HG02840 (cell line): ENCODE measurements around the gene OPRM1.

Source experiments
- ATAC-seq: cut with Tn5 transposase; IDR thresholded peaks from one replicate; pipeline ENCODE4 v1.9.1; 2021; ENCODE audit warnings: mild to moderate bottlenecking, moderate library complexity, moderate number of reproducible peaks; ENCODE audit not compliant: unreplicated experiment, low FRiP score

OPRM1 gene

DNA sequence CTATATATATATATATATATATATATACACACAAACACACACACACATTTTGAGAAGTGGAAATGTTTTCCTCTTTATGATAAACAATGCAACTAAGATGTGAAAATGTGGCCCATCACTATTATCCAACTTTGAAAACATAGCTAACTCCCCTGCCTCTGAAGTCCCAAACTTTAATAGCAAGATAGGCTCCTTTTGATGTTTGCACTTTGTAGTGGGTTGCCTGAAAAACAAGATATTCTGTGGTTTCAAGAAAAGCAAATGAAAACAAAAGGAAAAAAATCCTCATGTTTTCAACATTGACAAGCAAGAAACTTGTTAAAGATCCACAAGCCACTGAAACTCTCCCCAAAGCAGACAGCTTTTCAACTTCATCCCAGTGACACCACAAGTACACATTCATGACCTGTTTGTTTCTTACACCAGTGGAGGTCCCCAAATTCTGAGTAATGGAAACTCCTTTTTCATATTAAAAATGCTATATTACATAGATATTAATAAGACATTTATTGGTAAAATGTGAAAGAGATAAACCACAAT, 227.6 kb downstream of the OPRM1 start:
- ATAC-seq = no peak

DNA sequence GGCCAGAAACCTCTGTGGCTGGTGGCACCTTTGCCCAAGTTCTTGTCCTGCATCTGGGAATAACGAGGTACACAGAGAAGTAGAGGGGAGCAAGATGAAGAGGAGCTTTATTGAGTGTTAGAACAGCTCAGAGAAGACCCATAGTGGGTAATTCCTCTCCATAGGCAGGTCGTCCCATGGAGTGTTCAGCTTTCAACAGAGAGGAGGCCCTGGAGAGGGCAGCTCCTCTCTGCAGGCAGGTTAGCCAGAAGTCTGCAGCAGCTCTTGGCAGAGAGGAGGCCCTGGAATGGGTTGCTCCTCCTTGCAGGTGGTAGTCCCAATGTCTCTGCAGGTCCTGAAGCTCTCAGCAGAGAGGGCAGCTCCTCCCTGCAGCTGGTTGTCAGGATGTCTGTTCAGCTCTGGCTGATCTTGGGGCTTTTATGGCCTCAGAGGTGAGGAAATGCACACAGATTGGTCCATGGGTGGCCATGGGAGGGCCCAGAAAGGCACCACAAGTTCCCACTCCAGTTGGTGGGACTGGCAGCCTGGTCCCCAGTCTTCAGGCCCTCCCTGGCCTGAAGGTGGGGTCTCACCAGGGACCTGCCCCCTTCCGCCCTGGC, 228.6 kb downstream of the OPRM1 start:
- no peak for ATAC-seq

DNA sequence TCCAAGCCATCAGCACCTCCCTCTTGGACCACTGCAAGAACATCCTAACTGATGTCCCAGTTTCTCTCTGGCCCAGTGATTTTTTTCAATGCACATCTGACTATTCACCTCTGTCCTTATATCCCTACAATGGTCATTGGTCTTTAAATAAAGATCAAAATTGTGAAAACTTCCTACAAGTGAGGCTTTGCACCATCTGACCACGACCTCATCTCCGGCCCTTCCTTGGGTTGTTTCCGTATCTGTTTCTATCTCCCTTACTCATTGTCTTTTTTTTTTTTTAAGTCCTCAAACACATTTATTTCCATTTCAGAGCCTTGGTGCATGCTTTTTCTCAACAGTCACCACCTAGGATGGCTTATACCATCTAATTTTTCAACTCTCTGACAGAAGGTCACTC, 229.4 kb downstream of the OPRM1 start:
- no peak for ATAC-seq

DNA sequence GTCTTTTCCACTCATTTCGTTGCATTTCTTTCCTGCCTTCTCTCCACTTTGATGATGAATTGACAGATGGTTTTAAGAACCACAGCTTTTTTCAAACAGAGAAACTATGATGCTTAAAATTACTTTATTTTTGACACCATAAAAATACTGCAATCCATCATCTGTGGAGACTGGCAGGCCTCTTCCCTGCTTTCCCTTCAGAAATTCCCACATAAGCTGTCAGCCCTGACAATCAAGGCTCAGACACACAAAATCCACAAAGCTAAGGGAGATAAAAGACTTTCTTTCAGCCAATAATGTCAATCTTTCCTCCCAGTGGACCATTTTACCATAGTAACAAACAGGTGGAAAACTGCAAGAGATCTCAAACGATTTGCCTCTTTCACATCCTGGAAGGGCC, 235.1 kb downstream of the OPRM1 start:
- no peak for ATAC-seq

DNA sequence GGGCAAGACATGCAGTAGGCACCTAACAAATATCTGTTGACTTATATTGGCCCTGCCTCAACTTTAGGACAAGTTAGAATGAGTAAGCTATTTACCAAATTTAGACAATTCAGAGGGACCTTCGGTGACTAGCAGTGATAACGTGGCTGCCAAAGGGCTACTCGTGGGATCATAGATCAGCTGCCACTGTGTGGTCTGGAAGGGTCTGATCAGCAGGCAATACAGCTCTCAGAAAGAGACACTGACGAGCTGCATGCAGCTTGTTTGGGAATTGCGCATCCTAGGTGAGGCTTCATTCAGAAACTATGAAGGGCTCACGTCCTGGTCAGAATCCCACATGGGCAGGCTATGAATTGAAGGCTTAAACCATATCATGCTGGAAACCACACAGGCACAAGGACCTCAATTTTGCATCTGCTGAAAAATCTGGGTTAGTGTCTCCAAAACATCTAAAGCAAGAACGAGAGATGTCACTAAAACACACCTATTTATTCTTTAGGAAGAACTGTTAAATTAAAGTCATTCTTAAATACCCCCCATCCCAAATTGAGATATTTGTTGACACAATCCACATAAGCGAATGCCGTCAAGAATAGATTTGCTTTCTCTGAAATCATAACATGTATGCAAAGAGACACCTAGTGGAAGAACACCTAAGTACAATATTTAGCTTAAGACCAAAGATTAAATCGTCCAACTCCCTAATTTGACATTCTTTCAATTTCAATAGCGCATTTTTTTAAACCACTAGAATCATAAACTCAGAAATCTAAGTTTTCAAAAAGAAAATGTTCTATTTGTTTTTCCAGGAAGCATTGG, 238.0 kb downstream of the OPRM1 start:
- ATAC-seq = no peak

DNA sequence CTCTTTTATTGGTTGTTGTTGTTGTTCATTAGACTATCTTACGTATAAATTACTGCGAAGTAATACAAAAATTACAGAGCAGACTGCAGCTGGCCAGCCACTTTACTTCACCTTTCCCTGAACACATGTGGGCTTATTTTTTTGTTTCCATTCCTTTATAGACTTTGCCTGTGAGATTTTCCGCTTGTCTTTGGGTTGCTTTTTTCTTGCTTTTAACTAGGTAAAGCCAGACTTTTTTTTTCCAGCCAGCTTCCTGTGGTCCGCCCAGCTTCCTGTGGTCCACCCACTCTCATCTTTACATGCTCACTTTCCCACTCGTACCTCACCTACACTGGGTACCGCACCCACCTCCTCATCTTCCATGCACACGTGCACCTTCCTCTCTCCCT, 238.6 kb downstream of the OPRM1 start:
- ATAC-seq = no peak

DNA sequence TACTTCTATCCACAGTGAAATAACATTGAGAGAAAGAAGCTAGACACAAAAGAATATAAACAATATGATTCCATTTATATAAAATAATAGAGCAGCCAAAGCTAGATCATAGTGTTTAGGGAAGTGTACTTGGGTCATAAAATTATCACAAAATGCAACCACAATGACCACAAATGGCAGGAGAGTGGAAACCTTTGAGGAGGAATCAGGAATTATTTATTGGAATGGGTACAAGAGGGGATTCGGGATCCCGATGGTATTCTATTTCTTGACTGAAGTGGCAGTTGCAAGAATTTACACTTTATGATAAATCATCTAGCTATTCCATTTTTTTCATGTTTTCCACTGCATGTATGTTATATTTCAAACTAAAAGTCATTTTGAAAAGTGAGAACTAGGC, 241.5 kb downstream of the OPRM1 start:
- no peak for ATAC-seq

DNA sequence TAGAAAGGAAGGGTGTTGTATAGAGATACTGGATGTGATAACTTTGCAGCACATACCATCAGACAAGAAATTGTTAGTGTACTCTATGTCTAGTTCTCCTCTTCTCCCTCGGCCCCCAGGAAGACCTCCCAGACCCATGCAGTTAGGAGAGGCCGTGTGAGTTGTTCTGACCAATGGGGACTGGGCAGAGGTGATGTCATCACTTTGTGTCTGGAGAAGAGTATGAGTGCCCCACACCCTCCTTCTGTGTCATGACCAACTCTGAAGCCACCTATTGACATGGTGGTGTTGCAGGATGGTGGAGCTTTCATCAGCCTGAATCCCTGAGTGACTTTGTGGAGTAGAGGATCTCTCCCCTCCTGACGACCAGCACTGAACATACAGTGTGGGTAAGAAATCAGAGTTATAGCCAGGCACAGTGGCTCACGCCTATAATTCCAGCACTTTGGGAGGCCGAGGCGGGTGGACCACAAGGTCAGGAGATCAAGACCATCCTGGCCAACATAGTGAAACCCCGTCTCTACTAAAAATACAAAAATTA, 245.3 kb downstream of the OPRM1 start:
- ATAC-seq = no peak

DNA sequence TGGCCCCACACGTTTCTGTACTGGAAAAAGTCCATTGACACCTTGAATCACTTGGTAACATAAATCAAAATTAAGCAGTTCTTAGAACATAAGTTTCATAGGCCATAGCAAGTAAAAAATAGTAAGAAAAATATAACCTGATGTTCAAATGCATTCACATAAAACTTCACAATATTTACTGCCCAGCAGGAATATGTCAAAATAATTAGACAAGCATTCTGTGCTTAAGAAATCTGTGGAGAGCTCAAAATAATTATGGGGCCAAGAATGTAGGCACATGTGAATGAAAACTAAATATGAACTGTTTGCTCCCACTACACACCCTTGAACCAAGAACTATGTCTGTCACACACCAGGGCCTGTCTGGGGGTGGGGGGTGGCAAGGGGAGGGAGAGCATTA, 246.8 kb downstream of the OPRM1 start:
- no peak for ATAC-seq

DNA sequence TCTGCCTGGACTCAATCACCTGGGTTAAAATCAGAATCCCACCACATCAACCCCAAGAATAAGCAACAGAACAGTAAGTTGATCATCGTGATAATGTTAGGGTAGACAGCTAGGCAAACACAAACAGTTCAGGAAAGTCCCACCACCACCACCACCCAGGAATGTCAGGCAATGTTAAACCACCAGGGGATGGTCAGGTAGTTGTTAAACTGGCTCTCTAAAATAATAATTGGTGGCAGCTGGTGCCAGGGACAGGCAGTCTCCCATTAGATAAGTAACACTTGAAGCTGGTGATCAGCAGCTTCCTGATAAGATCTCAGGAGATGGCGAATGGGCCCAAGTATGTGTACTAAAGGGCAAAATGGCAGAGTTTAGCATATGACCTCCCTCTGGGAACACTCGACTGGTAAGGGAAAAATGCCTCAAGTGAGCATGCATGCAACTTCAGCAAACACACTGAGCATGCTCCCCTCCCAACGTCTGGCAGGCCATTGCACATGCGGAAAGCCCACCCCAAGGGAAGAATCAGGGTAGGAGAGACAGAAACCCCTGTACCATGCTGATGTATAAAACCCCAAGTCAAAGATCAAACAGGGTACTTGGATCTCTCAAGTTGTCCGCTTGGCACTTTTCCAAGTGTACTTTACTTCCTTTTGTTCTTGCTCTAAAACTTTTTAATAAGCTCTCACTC, 250.9 kb downstream of the OPRM1 start:
- no peak for ATAC-seq

DNA sequence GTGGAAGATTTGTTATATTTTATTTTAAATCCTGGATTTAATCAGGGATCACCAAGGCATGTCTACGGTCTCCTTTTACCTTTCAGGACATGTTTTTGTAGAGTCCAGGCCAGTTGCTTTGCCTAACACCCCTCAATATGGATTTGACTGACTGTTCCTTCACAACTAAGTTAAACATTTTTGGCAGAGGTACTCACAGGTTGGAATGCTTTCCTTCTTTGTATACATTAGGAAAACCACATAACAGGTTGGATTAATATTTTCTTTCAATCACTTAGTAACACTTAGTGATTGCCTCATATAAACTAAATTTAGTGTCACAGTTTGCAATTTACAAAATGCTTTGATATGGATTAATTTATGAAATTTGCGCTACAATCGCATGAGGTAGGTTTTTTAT, 253.0 kb downstream of the OPRM1 start:
- no peak for ATAC-seq

DNA sequence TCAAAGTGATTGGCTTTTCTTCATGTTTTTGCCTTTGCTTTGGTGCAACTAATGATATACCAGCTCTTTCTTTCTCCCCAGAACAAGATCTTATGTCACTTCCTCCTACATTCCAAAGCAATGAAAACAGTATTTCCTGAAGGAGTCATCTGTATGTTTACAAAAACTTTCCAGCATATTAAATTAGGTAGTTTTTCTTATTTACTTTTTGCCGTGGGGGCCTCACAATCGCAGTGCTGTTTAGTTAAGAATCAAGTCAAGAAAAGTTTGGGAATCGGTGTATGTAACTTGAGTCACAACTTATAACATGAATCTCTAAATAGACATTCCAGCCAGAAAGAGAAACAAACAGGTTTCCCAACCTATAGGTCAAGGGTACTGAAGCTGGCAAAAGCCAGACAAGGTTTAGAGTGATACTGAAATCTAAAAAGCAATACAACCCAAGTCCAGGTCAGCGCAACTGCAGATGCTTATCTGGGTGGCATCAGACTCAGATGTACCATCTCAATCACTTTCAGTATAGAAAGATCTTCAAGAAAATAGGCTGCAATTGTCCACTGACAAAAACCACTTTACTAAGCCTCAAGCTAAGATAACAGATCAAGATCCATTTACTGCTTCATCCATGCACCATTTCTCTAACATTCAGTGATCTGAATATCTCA, 253.9 kb downstream of the OPRM1 start:
- ATAC-seq = no peak

DNA sequence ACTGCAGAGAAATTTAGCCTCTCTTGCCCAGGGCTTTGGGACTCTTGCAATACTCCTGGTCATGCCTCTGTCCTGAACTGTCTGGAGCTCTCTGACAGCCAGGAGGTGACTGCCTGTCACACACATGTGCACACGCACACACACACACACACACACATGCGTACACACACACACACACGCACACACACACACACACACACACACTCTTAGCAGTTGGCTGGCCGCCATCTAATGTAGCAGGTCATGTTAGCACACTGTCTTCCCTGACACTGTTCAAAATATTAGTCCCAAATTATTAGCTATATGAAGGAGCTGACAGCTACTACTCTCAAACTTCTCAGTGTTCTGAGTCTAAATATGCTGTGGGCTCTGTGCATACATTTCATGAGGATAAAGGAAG, 256.7 kb downstream of the OPRM1 start:
- no peak for ATAC-seq
